ENCODE results near the gene ZNF398. TPM values are rescaled to one million over a fixed set of nuclear protein-coding genes. Genes with fewer than 3 reads are reported as not detected.

ZNF398 gene
- total RNA-seq, 1 experiment from 2014 or later = 62.1 TPM

DNA sequence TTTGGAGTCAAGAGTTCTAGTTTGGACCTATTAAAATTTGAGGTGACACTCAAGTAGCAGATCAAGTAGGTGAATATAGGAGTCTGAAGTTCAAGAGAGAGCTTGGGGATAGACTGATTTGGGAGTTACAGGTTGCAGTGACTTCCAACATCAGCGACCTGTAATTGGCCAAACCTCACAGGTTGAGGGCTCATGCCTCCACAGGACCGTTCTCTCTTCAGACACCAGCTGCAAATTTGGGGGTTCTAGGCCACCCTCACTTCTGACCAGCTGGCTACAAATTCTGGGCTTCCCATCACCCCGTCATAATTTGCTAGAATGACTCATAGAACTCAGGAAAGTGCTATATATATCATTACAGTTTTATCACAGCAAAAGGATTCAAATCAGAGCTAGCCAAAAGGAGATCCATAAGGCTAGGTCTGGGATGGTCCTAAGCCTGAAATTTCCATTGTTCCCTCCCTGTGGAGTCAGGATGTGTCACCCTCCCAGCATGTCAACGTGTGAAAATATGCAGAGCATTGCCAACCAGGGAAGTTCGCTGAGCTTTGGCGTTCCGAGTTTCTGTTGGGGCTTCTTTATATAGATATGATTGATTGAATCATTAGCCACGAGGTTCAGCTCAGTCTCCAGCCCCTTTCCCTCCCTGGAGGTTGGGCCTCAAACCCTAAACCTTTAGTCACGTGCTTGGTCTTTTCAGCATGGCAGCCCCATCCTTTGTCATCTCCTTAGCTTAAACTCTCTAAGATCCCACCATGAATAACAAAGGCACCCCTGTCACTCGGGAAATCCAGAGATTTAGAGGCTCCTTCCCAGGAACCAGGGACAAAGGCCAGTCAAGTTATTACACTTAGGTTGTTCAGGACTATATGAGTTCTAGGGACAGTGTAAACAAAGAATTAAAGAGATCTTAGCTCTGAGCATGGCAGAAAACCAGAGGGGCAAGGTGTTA, 71.5 kb downstream of the ZNF398 start:
- Histone ChIP-seq H3K27ac (ENCODE audit: insufficient read length, low read depth, low read length) (no peak overlapping the region), H3K9me3 (ENCODE audit: control insufficient read depth, low read depth, low read length) (no peaks in the 10 kb centered on the region), H2BK20ac (ENCODE audit: low read depth, low read length, poor library complexity, severe bottlenecking) (no peak overlapping the region), H3K79me2 (ENCODE audit: insufficient read depth, low read length) (no peaks in the 10 kb centered on the region; the same call in 1 of the 2 replicates), H4K91ac (ENCODE audit: insufficient read length, low read depth, low read length) (no peak overlapping the region), H4K8ac (replicated peaks; ENCODE audit: insufficient read length, low read depth, low read length) (no peak overlapping the region), H2BK15ac (ENCODE audit: low read depth, low read length) (no peak overlapping the region), H3K56ac (ENCODE audit: insufficient read length, low read depth, low read length) (no peak overlapping the region), H3K4me1 (ENCODE audit: insufficient read depth, low read length) (no peaks in the 10 kb centered on the region), H3K79me1 (ENCODE audit: insufficient read depth, low read depth, low read length, poor library complexity, severe bottlenecking) (no peaks in the 10 kb centered on the region), H3K4ac (ENCODE audit: low read depth, low read length) (no peak overlapping the region), H4K5ac (ENCODE audit: insufficient read length, low read depth, low read length) (no peak overlapping the region), H3K18ac (ENCODE audit: insufficient read length, low read depth, low read length) (no peak overlapping the region), H2BK5ac (ENCODE audit: insufficient read length, low read length) (no peak overlapping the region), H3K9ac (ENCODE audit: extremely low read depth, insufficient read length, low read length) (no peak overlapping the region), H3K4me2 (ENCODE audit: insufficient read depth, insufficient read length, low read length) (no peak overlapping the region), H2BK12ac (ENCODE audit: insufficient read length, low read depth, low read length) (no peak overlapping the region), H2AK5ac (ENCODE audit: insufficient read length, low read length) (no peak overlapping the region), H3K23ac (ENCODE audit: insufficient read length, low read depth, low read length) (no peak overlapping the region), H2BK120ac (ENCODE audit: low read depth, low read length, poor library complexity, severe bottlenecking) (no peak overlapping the region), H3K14ac (ENCODE audit: insufficient read depth, low read length) (no peak overlapping the region), H3T11ph (ENCODE audit: low read length) (no peak overlapping the region), H4K20me1 (ENCODE audit: control insufficient read depth, insufficient read depth, insufficient read length) (no peaks in the 10 kb centered on the region), H2AFZ (ENCODE audit: low read length) (no peak overlapping the region), H3K27me3 (ENCODE audit: insufficient read depth, low read length) (no peaks in the 10 kb centered on the region), H3K23me2 (ENCODE audit: insufficient read length, low read depth, low read length, poor library complexity, severe bottlenecking) (no peaks in the 10 kb centered on the region)
- DNase-seq = no peak
- TF ChIP-seq, protein P1, sequence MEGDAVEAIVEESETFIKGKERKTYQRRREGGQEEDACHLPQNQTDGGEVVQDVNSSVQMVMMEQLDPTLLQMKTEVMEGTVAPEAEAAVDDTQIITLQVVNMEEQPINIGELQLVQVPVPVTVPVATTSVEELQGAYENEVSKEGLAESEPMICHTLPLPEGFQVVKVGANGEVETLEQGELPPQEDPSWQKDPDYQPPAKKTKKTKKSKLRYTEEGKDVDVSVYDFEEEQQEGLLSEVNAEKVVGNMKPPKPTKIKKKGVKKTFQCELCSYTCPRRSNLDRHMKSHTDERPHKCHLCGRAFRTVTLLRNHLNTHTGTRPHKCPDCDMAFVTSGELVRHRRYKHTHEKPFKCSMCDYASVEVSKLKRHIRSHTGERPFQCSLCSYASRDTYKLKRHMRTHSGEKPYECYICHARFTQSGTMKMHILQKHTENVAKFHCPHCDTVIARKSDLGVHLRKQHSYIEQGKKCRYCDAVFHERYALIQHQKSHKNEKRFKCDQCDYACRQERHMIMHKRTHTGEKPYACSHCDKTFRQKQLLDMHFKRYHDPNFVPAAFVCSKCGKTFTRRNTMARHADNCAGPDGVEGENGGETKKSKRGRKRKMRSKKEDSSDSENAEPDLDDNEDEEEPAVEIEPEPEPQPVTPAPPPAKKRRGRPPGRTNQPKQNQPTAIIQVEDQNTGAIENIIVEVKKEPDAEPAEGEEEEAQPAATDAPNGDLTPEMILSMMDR (conservative IDR thresholded peaks at IDR 0.05) = no peak
- Mint-ChIP-seq H3K9me3 (no peaks in the 10 kb centered on the region), H3K36me3 (ENCODE audit: insufficient read depth in 1 of 3, low read depth in 3 of 3) (peaks cover 39 to 85% (median 70%) of the 10 kb centered on the region in 3 experiments), H3K27me3 (ENCODE audit: low read depth) (no peaks in the 10 kb centered on the region), H3K4me3 (no peak overlapping the region), H3K27ac (peak overlapping the region; percentile 35 to 81 (median 68); a peak in 6 of 7 replicates), H3K4me1 (peaks cover 18 to 19% of the 10 kb centered on the region in 2 experiments)
- no CpG with 5 or more reads among the region's 10 CpGs for WGBS (ENCODE audit: extremely low coverage, insufficient read length, low lambda C conversion rate)

Data from H9 (cell line).